GM23338 (cell line): ENCODE measurements around the gene AFAP1. TPM values are rescaled to one million over a fixed set of nuclear protein-coding genes. Genes with fewer than 3 reads are reported as not detected.
A peak's percentile ranks its signal among the peaks of the same experiment; 100 is the strongest.

Experiments
- ATAC-seq: fragments of 200-7000 bp; cut with Tn5 transposase; 3 replicates; pipeline ENCODE4 v1.9.1; 2020
- DNase-seq: peaks from one replicate; pipeline ENCODE4 v3.0.0-alpha.2; 2015; ENCODE audit warnings: low spot score
- H2AFZ ChIP-seq: fragments of 200-600 bp; sonication (generic); 2 replicates; pipeline ENCODE4 v1.8.0; 2016; ENCODE audit warnings: antibody characterized with exemption, mild to moderate bottlenecking, moderate library complexity
- H3F3A ChIP-seq: fragments of 200-600 bp; sonication (generic); replicated peaks from 2 replicates; pipeline ENCODE4 v1.8.0; 2017; ENCODE audit warnings: antibody characterized with exemption, mixed run types, low read depth
- H3K27ac ChIP-seq: fragments of 200-600 bp; sonication (generic); 2 replicates; pipeline ENCODE4 v1.6.1; 2016; ENCODE audit warnings: low read depth
- H3K27me3 ChIP-seq: fragments of 200-600 bp; sonication (generic); 2 replicates; pipeline ENCODE4 v1.8.0; 2016; ENCODE audit warnings: mild to moderate bottlenecking, mixed run types, moderate library complexity; ENCODE audit not compliant: insufficient read depth
- H3K36me3 ChIP-seq: fragments of 200-600 bp; sonication (generic); 2 replicates; pipeline ENCODE4 v1.8.0; 2016; ENCODE audit warnings: mild to moderate bottlenecking; ENCODE audit not compliant: insufficient read depth
- H3K4me1 ChIP-seq: fragments of 200-600 bp; sonication (generic); 2 replicates; pipeline ENCODE4 v1.8.0; 2016; ENCODE audit warnings: mild to moderate bottlenecking, moderate library complexity; ENCODE audit not compliant: insufficient read depth
- H3K4me2 ChIP-seq: fragments of 200-600 bp; sonication (generic); 2 replicates; pipeline ENCODE4 v1.7.1; 2017; ENCODE audit warnings: mixed run types
- H3K4me3 ChIP-seq: fragments of 200-600 bp; sonication (generic); 2 replicates; pipeline ENCODE4 v1.6.1; 2016; ENCODE audit warnings: mixed run types
- H3K79me2 ChIP-seq: fragments of 200-600 bp; sonication (generic); replicated peaks from 2 replicates; pipeline ENCODE4 v1.8.0; 2017; ENCODE audit warnings: mild to moderate bottlenecking; ENCODE audit not compliant: insufficient read depth
- H3K9me2 ChIP-seq: fragments of 200-600 bp; sonication (generic); 2 replicates; pipeline ENCODE4 v1.8.0; 2017; ENCODE audit not compliant: insufficient read depth
- H4K20me1 ChIP-seq: fragments of 200-600 bp; sonication (generic); replicated peaks from 2 replicates; pipeline ENCODE4 v1.8.0; 2017; ENCODE audit warnings: mild to moderate bottlenecking; ENCODE audit not compliant: insufficient read depth
- H3K27ac Mint-ChIP-seq: 2 replicates; pipeline ENCODE4 v1.8.0; 2020; ENCODE audit warnings: inconsistent platforms, mild to moderate bottlenecking, moderate library complexity, mixed read lengths
- H3K27me3 Mint-ChIP-seq: 3 replicates; pipeline ENCODE4 v1.8.0; 2022; ENCODE audit warnings: low read depth, mild to moderate bottlenecking, moderate library complexity, mixed read lengths, inconsistent platforms; ENCODE audit not compliant: insufficient read depth, poor library complexity
- H3K36me3 Mint-ChIP-seq: 3 replicates; pipeline ENCODE4 v1.8.0; 2021; ENCODE audit warnings: low read depth, mild to moderate bottlenecking, inconsistent platforms, moderate library complexity, mixed read lengths
- H3K4me1 Mint-ChIP-seq: 3 replicates; pipeline ENCODE4 v1.8.0; 2020; ENCODE audit warnings: mild to moderate bottlenecking, inconsistent platforms, mixed read lengths
- H3K4me3 Mint-ChIP-seq: 3 replicates; pipeline ENCODE4 v1.8.0; 2021; ENCODE audit warnings: moderate library complexity, mild to moderate bottlenecking, inconsistent platforms, mixed read lengths
- H3K9me3 Mint-ChIP-seq: 3 replicates; pipeline ENCODE4 v1.8.0; 2020; ENCODE audit warnings: moderate library complexity, mild to moderate bottlenecking, inconsistent platforms, mixed read lengths
- CREB1 ChIP-seq: fragments of 250-450 bp; sonication (Bioruptor Pico); IDR thresholded peaks from 2 replicates; pipeline ENCODE4 v1.5.0; 2020; ENCODE audit warnings: low read depth, mild to moderate bottlenecking, moderate library complexity
- CTCF ChIP-seq, 2 experiments: fragments of 200-600 bp in 1 of 2; sonication (generic) in 1 of 2; conservative IDR thresholded peaks; 2 replicates each; pipeline versions ENCODE4 v1.5.1 to v1.6.1; 2016 to 2017; ENCODE audit warnings: antibody characterized with exemption in 2 of 2, low read depth in 2 of 2, mild to moderate bottlenecking in 2 of 2, moderate library complexity in 1 of 2
- ETS1 ChIP-seq: IDR thresholded peaks from 2 replicates; pipeline ENCODE4 v1.6.1; 2016; ENCODE audit warnings: antibody characterized with exemption
- JUNB ChIP-seq: IDR thresholded peaks from one replicate; pipeline ENCODE4 v1.6.1; 2016; ENCODE audit warnings: antibody characterized with exemption; ENCODE audit not compliant: unreplicated experiment
- NANOG ChIP-seq: IDR thresholded peaks from 2 replicates; pipeline ENCODE4 v1.6.1; 2016; ENCODE audit warnings: antibody characterized with exemption, borderline replicate concordance
- POLR2AphosphoS5 ChIP-seq: IDR thresholded peaks from 2 replicates; pipeline ENCODE4 v1.6.1; 2016; ENCODE audit warnings: antibody characterized with exemption, low read depth
- STAT1 ChIP-seq: IDR thresholded peaks from one replicate; pipeline ENCODE4 v1.6.1; 2016; ENCODE audit warnings: antibody characterized with exemption; ENCODE audit not compliant: unreplicated experiment
- ZNF114 ChIP-seq: fragments of 250-450 bp; sonication (Bioruptor Pico); IDR thresholded peaks from 2 replicates; pipeline ENCODE4 v1.5.0; 2020; ENCODE audit warnings: mild to moderate bottlenecking, moderate library complexity
- ZNF331 ChIP-seq: fragments of 250-450 bp; sonication (Bioruptor Pico); IDR thresholded peaks from 2 replicates; pipeline ENCODE4 v1.5.0; 2020; ENCODE audit warnings: low read depth, mild to moderate bottlenecking, moderate library complexity
- polyA plus RNA-seq: library from polyadenylated mRNA; unstranded; fragments of >200 nt; fragmentation: Nextera tagmentation; extraction: Ambion mirVana; gene quantifications from 2 replicates; pipeline ENCODE4 v1.2.1, GENCODE V29; 2016
- total RNA-seq: library from RNA; depleted of rRNA; stranded (reverse); fragments of >200 nt; shearing (Covaris generic); gene quantifications from 2 replicates; pipeline ENCODE4 v1.2.3, GENCODE V29; 2014
- TF ChIP-seq, protein P1 (sequence below): IDR thresholded peaks from one replicate; pipeline ENCODE4 v1.6.1; 2018; ENCODE audit warnings: antibody characterized with exemption; ENCODE audit not compliant: unreplicated experiment

AFAP1 gene
- total and polyA plus RNA-seq, 2 experiments from 2014 or later = 6.5 to 21.5 TPM

GRCh38 chr4:7860600-7861163, 79.0 kb downstream of the AFAP1 start:
- H3K36me3 Mint-ChIP-seq = peaks cover 7% of the 10 kb centered on the region; the same call in 2 of the 3 replicates
- DNase-seq (peak; percentile 36), ATAC-seq (peak; percentile 60)
- H3K4me1 ChIP-seq = peaks cover 28% of the 10 kb centered on the region
- H3K27me3 ChIP-seq = no peaks in the 10 kb centered on the region
- no peak overlapping the region for H3K4me3 Mint-ChIP-seq
- H3K27ac ChIP-seq = peak overlapping the region; percentile 88
- H3K4me2 ChIP-seq = peak overlapping the region; percentile 25; the same call in 1 of the 2 replicates
- H3F3A ChIP-seq = no peaks in the 10 kb centered on the region
- no peaks in the 10 kb centered on the region for H3K9me2 ChIP-seq
- peaks cover 33% of the 10 kb centered on the region; the same call in 1 of the 2 replicates for H3K79me2 ChIP-seq
- no peak overlapping the region for H2AFZ ChIP-seq
- no peaks in the 10 kb centered on the region for H3K9me3 Mint-ChIP-seq
- H3K4me3 ChIP-seq = no peak overlapping the region
- H3K4me1 Mint-ChIP-seq = peaks cover 57% of the 10 kb centered on the region
- H3K27ac Mint-ChIP-seq = peak overlapping the region; percentile 79
- no peak for TF ChIP-seq POLR2AphosphoS5
- TF ChIP-seq CREB1 (CRISPR knock-in tag) = no peak
- no peak for TF ChIP-seq JUNB
- H3K27me3 Mint-ChIP-seq = peaks cover 5% of the 10 kb centered on the region
- no peaks in the 10 kb centered on the region for H4K20me1 ChIP-seq
- H3K36me3 ChIP-seq = no peaks in the 10 kb centered on the region; the same call in none of the 2 replicates

- Histone ChIP-seq H3K9me2 (no peaks in the 10 kb centered on the region), H3K4me1 (peaks cover 25% of the 10 kb centered on the region), H3F3A (no peaks in the 10 kb centered on the region), H3K79me2 (peaks cover 33% of the 10 kb centered on the region; the same call in 1 of the 2 replicates), H3K4me2 (no peak overlapping the region), H2AFZ (no peak overlapping the region), H3K27ac (no peak overlapping the region), H3K27me3 (no peaks in the 10 kb centered on the region), H4K20me1 (no peaks in the 10 kb centered on the region), H3K4me3 (no peak overlapping the region), H3K36me3 (no peaks in the 10 kb centered on the region; the same call in none of the 2 replicates)
- ATAC-seq = no peak
- Mint-ChIP-seq H3K4me1 (peaks cover 60% of the 10 kb centered on the region), H3K36me3 (peaks cover 9% of the 10 kb centered on the region), H3K27me3 (peaks cover 5% of the 10 kb centered on the region), H3K9me3 (no peaks in the 10 kb centered on the region), H3K4me3 (no peak overlapping the region), H3K27ac (no peak overlapping the region)
- no peak for DNase-seq
- TF ChIP-seq NANOG = no peak
- TF ChIP-seq CTCF (conservative IDR thresholded peaks at IDR 0.05; ENCODE audit: low read depth in 2 of 2) = no peak
- no peak for TF ChIP-seq ETS1
- no peak for TF ChIP-seq ZNF114
- no peak for TF ChIP-seq ZNF331 (CRISPR knock-in tag)
- TF ChIP-seq, protein P1, sequence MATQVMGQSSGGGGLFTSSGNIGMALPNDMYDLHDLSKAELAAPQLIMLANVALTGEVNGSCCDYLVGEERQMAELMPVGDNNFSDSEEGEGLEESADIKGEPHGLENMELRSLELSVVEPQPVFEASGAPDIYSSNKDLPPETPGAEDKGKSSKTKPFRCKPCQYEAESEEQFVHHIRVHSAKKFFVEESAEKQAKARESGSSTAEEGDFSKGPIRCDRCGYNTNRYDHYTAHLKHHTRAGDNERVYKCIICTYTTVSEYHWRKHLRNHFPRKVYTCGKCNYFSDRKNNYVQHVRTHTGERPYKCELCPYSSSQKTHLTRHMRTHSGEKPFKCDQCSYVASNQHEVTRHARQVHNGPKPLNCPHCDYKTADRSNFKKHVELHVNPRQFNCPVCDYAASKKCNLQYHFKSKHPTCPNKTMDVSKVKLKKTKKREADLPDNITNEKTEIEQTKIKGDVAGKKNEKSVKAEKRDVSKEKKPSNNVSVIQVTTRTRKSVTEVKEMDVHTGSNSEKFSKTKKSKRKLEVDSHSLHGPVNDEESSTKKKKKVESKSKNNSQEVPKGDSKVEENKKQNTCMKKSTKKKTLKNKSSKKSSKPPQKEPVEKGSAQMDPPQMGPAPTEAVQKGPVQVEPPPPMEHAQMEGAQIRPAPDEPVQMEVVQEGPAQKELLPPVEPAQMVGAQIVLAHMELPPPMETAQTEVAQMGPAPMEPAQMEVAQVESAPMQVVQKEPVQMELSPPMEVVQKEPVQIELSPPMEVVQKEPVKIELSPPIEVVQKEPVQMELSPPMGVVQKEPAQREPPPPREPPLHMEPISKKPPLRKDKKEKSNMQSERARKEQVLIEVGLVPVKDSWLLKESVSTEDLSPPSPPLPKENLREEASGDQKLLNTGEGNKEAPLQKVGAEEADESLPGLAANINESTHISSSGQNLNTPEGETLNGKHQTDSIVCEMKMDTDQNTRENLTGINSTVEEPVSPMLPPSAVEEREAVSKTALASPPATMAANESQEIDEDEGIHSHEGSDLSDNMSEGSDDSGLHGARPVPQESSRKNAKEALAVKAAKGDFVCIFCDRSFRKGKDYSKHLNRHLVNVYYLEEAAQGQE = no peak
- TF ChIP-seq STAT1 = no peak
- no peak for TF ChIP-seq CREB1 (CRISPR knock-in tag)
These were observed 80.3 kb downstream of the AFAP1 start for GRCh38 chr4:7859326-7859725.
